ENCODE results near the gene PAX4. TPM values are rescaled to one million over a fixed set of nuclear protein-coding genes. Genes with fewer than 3 reads are reported as not detected.

The PAX4 gene
- total and polyA plus RNA-seq, 9 of the 15 experiments (the other 6 are each of a cell fraction or from before 2014, with no cell fraction given): not detected

- TF ChIP-seq USF1 (CRISPR knock-in tag; IDR thresholded peaks at IDR 0.05): no peak
- TF ChIP-seq GATA2 (CRISPR knock-in tag; IDR thresholded peaks at IDR 0.05): no peak
- no peak for TF ChIP-seq HMG20B (CRISPR knock-in tag; IDR thresholded peaks at IDR 0.05)
- TF ChIP-seq HCFC1 (IDR thresholded peaks at IDR 0.05; ENCODE audit: low read depth, low read length): peak; percentile 77
- no peak for TF ChIP-seq CAMTA2 (CRISPR knock-in tag; conservative IDR thresholded peaks at IDR 0.05)
- no peak for TF ChIP-seq GMEB1 (CRISPR knock-in tag; IDR thresholded peaks at IDR 0.05)
- peak; percentile 70; the same call in 1 of the 2 replicates for TF ChIP-seq RREB1 (CRISPR knock-in tag; IDR thresholded peaks at IDR 0.05)
- no peak for TF ChIP-seq ZNF584 (CRISPR knock-in tag; IDR thresholded peaks at IDR 0.05; ENCODE audit: low read depth)
- 0 out of 2 replicates have a peak, but pooled peaks have one; percentile 27 for TF ChIP-seq HDGF (IDR thresholded peaks at IDR 0.05)
- TF ChIP-seq ATF1 (CRISPR knock-in tag; IDR thresholded peaks at IDR 0.05): peak; percentile 88
- TF ChIP-seq ATF1 (tag; IDR thresholded peaks at IDR 0.05): peak; percentile 99
- no peak for TF ChIP-seq KAT2B (IDR thresholded peaks at IDR 0.05; ENCODE audit: low read depth, low read length)
- peak; percentile 57 for TF ChIP-seq NCOA1 (IDR thresholded peaks at IDR 0.05; ENCODE audit: low read depth)
- no peak for TF ChIP-seq CC2D1A (IDR thresholded peaks at IDR 0.05)
- peak in 2 of 3 experiments; percentile 13 to 47 for TF ChIP-seq YY1 (IDR thresholded peaks at IDR 0.05; ENCODE audit: borderline replicate concordance in 1 of 3, control insufficient read depth in 1 of 3, extremely low read depth in 1 of 3, insufficient read depth in 3 of 3, insufficient read length in 1 of 3, insufficient replicate concordance in 2 of 3, low read depth in 1 of 3, low read length in 2 of 3)
- TF ChIP-seq PURB (CRISPR knock-in tag; IDR thresholded peaks at IDR 0.05; ENCODE audit: low read depth): no peak
- TF ChIP-seq PHF21A (IDR thresholded peaks at IDR 0.05; ENCODE audit: borderline replicate concordance, low read depth): no peak
- TF ChIP-seq ARID3B (CRISPR knock-in tag; IDR thresholded peaks at IDR 0.05; ENCODE audit: borderline replicate concordance): peak; percentile 66; the same call in 1 of the 2 replicates
These were observed 32.6 kb downstream of the PAX4 start, which contains the start of gene GCC1 (continued) for GRCh38 chr7:127585044-127585953.

Data from K562 (cell line).